Colonic mucosa (tissue), 4 donors: ENCODE data around the gene GPC6. TPM values are rescaled to one million over a fixed set of nuclear protein-coding genes. Genes with fewer than 3 reads are reported as not detected.

Experiments used
- DNase-seq: peaks from one replicate; pipeline ENCODE4 v3.0.0-alpha.2; 2020
- H3K27ac ChIP-seq: fragments of 200-600 bp; one replicate; pipeline ENCODE4 v1.8.0; 2021
- H3K27me3 ChIP-seq: fragments of 200-600 bp; one replicate; pipeline ENCODE4 v1.8.0; 2021
- H3K36me3 ChIP-seq: fragments of 200-600 bp; one replicate; pipeline ENCODE4 v1.8.0; 2021
- H3K4me1 ChIP-seq: fragments of 200-600 bp; one replicate; pipeline ENCODE4 v1.8.0; 2021; ENCODE audit warnings: mild to moderate bottlenecking
- H3K4me3 ChIP-seq: fragments of 200-600 bp; one replicate; pipeline ENCODE4 v1.8.0; 2021
- H3K9ac ChIP-seq, 2 donors: one replicate each; pipeline ENCODE4 v1.7.0; 2013; ENCODE audit warnings: control low read depth in 2 of 2, low read depth in 2 of 2, low read length in 2 of 2
- H3K9me3 ChIP-seq: fragments of 200-600 bp; one replicate; pipeline ENCODE4 v1.8.0; 2021
- intact Hi-C: fragments of 100-400 bp; cut with DNase I; formaldehyde crosslinking; loops from one replicate; pipeline ENCODE4 v1.14.1; 2022
- total RNA-seq, 2 donors: library from RNA; stranded (reverse); fragmentation: NEBNext Ultra II Directional in 1 of 2; extraction: Animal tissue kit (Norgen Biotek cat#: 25700) in 1 of 2; gene quantifications; one replicate each; pipeline ENCODE4 v1.2.1, GENCODE V29; 2021
- TF ChIP-seq, protein P1 (sequence below): fragments of 200-600 bp; IDR thresholded peaks from one replicate; pipeline ENCODE4 v1.8.0; 2022; ENCODE audit warnings: antibody characterized with exemption, mild to moderate bottlenecking
- donor health status: healthy.
- donor health status: DM: no; HTN: no; CAD: no.
- donor health status: DM: no; HTN: no; CAD: no.

The GPC6 gene
- total RNA-seq, 2 donors from 2014 or later: 2.3 to 4.0 TPM

DNA sequence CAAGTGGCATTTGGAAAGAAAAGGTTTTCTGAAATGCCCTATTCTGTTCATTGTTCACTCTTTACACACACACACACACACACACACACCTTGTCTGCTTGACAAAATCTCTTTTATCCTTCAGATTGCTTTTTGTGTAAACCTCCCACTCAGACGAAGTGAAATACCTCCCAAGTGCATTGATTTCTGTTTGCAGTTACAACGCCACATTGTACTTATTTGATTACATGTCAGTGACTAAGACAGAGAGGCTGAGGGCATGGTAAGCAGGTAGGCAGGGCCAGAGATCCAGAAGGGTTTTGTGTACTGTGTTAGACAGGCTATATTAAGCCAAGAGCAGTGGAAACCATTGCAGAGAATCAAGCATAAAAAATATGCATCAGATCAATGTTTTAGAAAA is 561.8 kb downstream of the GPC6 start:
- intact Hi-C loops: no loop called here
- H3K4me3 ChIP-seq: no peak overlapping the region
- H3K36me3 ChIP-seq: no peaks in the 10 kb centered on the region
- no peak overlapping the region for H3K9ac ChIP-seq
- no peaks in the 10 kb centered on the region for H3K4me1 ChIP-seq
- H3K27me3 ChIP-seq: no peaks in the 10 kb centered on the region
- no peak for DNase-seq
- H3K9me3 ChIP-seq: no peaks in the 10 kb centered on the region
- no peak overlapping the region for H3K27ac ChIP-seq
- TF ChIP-seq, protein P1, sequence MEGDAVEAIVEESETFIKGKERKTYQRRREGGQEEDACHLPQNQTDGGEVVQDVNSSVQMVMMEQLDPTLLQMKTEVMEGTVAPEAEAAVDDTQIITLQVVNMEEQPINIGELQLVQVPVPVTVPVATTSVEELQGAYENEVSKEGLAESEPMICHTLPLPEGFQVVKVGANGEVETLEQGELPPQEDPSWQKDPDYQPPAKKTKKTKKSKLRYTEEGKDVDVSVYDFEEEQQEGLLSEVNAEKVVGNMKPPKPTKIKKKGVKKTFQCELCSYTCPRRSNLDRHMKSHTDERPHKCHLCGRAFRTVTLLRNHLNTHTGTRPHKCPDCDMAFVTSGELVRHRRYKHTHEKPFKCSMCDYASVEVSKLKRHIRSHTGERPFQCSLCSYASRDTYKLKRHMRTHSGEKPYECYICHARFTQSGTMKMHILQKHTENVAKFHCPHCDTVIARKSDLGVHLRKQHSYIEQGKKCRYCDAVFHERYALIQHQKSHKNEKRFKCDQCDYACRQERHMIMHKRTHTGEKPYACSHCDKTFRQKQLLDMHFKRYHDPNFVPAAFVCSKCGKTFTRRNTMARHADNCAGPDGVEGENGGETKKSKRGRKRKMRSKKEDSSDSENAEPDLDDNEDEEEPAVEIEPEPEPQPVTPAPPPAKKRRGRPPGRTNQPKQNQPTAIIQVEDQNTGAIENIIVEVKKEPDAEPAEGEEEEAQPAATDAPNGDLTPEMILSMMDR: no peak

DNA sequence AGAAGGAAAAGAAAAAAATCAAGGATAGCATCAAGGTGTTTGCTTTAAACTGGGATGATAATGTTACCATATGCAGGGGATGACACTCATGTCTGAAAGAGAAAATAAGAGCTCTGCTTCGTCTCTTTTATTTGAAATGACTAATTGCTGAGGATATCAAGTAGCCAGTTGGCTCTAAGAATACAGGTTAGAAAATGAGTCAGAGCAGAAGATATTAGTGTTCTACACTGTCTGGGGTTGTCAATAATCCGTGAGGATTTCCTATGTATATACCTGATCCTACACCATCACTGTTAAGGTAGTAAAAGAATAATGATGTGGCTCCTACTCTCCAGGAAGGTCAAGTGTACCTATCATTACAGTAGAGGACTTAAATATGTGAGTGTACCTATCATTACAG is 562.5 kb downstream of the GPC6 start:
- no peak overlapping the region for H3K9ac ChIP-seq
- no peak overlapping the region for H3K27ac ChIP-seq
- no peaks in the 10 kb centered on the region for H3K4me1 ChIP-seq
- no peak overlapping the region for H3K4me3 ChIP-seq
- intact Hi-C loops: no loop called here
- no peaks in the 10 kb centered on the region for H3K9me3 ChIP-seq
- TF ChIP-seq, protein P1: no peak
- no peaks in the 10 kb centered on the region for H3K27me3 ChIP-seq
- H3K36me3 ChIP-seq: no peaks in the 10 kb centered on the region
- DNase-seq: no peak

DNA sequence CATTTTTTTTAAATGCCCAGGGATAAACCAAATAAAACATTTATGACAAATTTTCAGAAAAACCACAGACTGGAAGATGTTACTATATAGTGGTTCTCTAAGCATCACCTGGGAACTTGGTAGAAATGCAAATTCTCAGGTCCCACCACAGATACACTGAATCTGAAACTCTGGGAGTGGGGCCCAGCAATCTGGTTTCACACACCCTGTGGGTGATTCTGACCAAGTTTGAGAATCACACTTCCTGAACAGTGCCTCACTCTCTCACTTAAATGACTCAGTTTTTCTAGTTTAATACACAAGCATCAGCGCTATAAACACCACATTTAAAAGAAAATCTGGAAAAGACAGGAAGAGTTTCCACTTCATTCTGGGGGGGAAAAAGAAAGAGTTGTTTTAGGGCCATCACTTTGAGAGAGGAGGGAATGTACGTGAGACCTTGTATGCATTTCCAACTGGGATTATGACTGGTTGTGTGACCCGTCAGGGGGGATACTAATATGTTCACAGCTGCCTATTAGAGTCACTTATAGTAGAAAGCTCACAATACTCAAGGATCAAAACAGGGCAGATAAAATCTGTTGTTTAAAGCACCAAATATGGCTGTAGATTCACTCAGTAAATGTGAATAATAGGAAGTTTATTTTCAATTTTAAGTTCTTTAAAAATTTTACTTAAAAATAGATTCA is 567.7 kb downstream of the GPC6 start:
- H3K4me1 ChIP-seq: no peaks in the 10 kb centered on the region
- no peak overlapping the region for H3K27ac ChIP-seq
- H3K36me3 ChIP-seq: no peaks in the 10 kb centered on the region
- TF ChIP-seq, protein P1: no peak
- intact Hi-C loops: no loop called here
- no peak overlapping the region for H3K4me3 ChIP-seq
- H3K27me3 ChIP-seq: no peaks in the 10 kb centered on the region
- DNase-seq: no peak
- H3K9me3 ChIP-seq: no peaks in the 10 kb centered on the region
- H3K9ac ChIP-seq: no peak overlapping the region

GRCh38 chr13:93797463-93797862 is 570.9 kb downstream of the GPC6 start:
- H3K27ac ChIP-seq: no peak overlapping the region
- intact Hi-C loops: no loop called here
- H3K4me1 ChIP-seq: no peaks in the 10 kb centered on the region
- H3K36me3 ChIP-seq: no peaks in the 10 kb centered on the region
- no peak for DNase-seq
- no peak overlapping the region for H3K4me3 ChIP-seq
- TF ChIP-seq, protein P1: no peak
- no peak overlapping the region for H3K9ac ChIP-seq
- H3K27me3 ChIP-seq: no peaks in the 10 kb centered on the region
- H3K9me3 ChIP-seq: no peaks in the 10 kb centered on the region

DNA sequence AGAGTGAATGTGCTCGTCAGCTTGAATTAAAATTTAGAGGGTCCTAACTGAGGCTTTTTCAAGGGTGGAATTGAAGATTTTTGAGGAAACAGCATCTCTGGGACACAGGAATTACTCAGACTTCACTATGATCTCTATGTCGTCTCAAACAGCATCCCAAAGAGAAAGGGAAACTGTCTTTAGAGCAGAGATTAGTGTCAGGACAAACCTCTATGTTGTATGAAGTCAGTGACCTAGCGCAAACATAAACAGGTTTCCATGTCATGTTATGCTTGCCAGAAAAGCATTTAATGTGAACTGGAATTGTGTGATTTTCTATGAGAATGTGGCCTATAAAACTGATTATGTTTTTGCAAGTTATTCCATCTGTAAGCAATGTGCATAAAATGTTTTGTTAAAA is 573.7 kb downstream of the GPC6 start:
- Histone ChIP-seq H3K4me3 (no peak overlapping the region), H3K9ac (no peak overlapping the region), H3K27ac (no peak overlapping the region), H3K27me3 (no peaks in the 10 kb centered on the region), H3K36me3 (no peaks in the 10 kb centered on the region), H3K4me1 (no peaks in the 10 kb centered on the region), H3K9me3 (no peaks in the 10 kb centered on the region)
- TF ChIP-seq, protein P1: no peak
- DNase-seq: no peak
- intact Hi-C loops: no loop called here
